ENCODE data around the gene FABP6. TPM values are rescaled to one million over a fixed set of nuclear protein-coding genes. Genes with fewer than 3 reads are reported as not detected.

Gene FABP6
- total and polyA plus RNA-seq, 9 of the 15 experiments (the other 6 are each of a cell fraction or from before 2014, with no cell fraction given): 0.11 to 0.33 (median 0.21) TPM; not detected in 4

- no peak overlapping the region for H3K4me2 ChIP-seq (ENCODE audit: insufficient read depth, low read length)
- H3K79me2 ChIP-seq (ENCODE audit: control insufficient read depth, insufficient read depth, low read length): no peaks in the 10 kb centered on the region
- no peaks in the 10 kb centered on the region for H3K27me3 ChIP-seq (ENCODE audit: control insufficient read depth in 2 of 2, insufficient read depth in 2 of 2, low read length in 2 of 2)
- no TSS peak for BruUV-seq (replicated peaks)
- H3K9ac ChIP-seq (ENCODE audit: insufficient read depth in 1 of 2, low read depth in 2 of 2, low read length in 2 of 2): no peak overlapping the region
- TF ChIP-seq KDM5B (IDR thresholded peaks at IDR 0.05; ENCODE audit: insufficient replicate concordance, low read depth, low read length) (no peak), FUS (optimal IDR thresholded peaks at IDR 0.05; ENCODE audit: low read depth, low read length) (no peak), BACH1 (tag; IDR thresholded peaks at IDR 0.05) (no peak), NFE2 (IDR thresholded peaks at IDR 0.05; ENCODE audit: low read depth) (no peak), KAT2B (IDR thresholded peaks at IDR 0.05; ENCODE audit: low read depth, low read length) (no peak), THRA (IDR thresholded peaks at IDR 0.05) (no peak), ZNF121 (CRISPR knock-in tag; conservative IDR thresholded peaks at IDR 0.05) (no peak), TFAM (CRISPR knock-in tag; conservative IDR thresholded peaks at IDR 0.05) (no peak), SIN3A (IDR thresholded peaks at IDR 0.05; ENCODE audit: borderline replicate concordance in 2 of 2, control insufficient read depth in 1 of 2, low read depth in 2 of 2, low read length in 2 of 2) (no peak), ZBTB43 (CRISPR knock-in tag; IDR thresholded peaks at IDR 0.05) (no peak), ZNF766 (CRISPR knock-in tag; conservative IDR thresholded peaks at IDR 0.05) (no peak)
- H3K9me3 ChIP-seq (replicated peaks; ENCODE audit: control insufficient read depth, insufficient read depth, low read depth, low read length): no peaks in the 10 kb centered on the region
- H3K4me3 ChIP-seq: no peak overlapping the region
- no peaks in the 10 kb centered on the region for H3K36me3 ChIP-seq (ENCODE audit: control insufficient read depth, insufficient read depth, low read length)
- 50% methylated on average over 2 of the region's 2 CpGs for WGBS (ENCODE audit: insufficient coverage, low coverage, missing lambda C conversion rate)
- no peak overlapping the region for H3K27ac ChIP-seq (ENCODE audit: extremely low read depth, low read depth, low read length)
- CTCF ChIA-PET (ENCODE audit: low intra/inter-chr PET ratio): no interaction called here
- ATAC-seq (no peak), FAIRE-seq (no peak), DNase-seq (ENCODE audit: extremely low read depth in 1 of 4, low spot score in 3 of 4) (no peak)
- H2AFZ ChIP-seq (ENCODE audit: low read depth, low read length): no peak overlapping the region
- H3K4me1 ChIP-seq (replicated peaks in 1 of 2; ENCODE audit: control insufficient read depth in 2 of 2, insufficient read depth in 2 of 2, low read length in 2 of 2): no peaks in the 10 kb centered on the region; a peak in 1 of 5 replicates
- in situ Hi-C loops (cut with MboI): no loop called here
- intact Hi-C loops (cut with micrococcal nuclease): no loop called here
- H3K9me1 ChIP-seq (ENCODE audit: control insufficient read depth, insufficient read depth, low read length): no peaks in the 10 kb centered on the region
- POLR2A ChIA-PET: interaction anchor here (1.0 to 1.3 kb wide), 2 partner anchors 11 to 165 kb away, joined by 3 to 4 read pairs; no protein-coding TSS in a partner anchor
- H4K20me1 ChIP-seq (replicated peaks; ENCODE audit: control insufficient read depth, insufficient read depth, low read length): no peaks in the 10 kb centered on the region
Measured at GRCh38 chr5:160272889-160273288, 43.6 kb downstream of the FABP6 start.

All from K562 (cell line).